ENCODE results near the gene COMMD7.
"Not testable (repeated sequence)": the region's sequence is repeated elsewhere in the genome, so short reads cannot be mapped to it uniquely, and the experiment has no call there.

Gene COMMD7

GRCh38 chr20:32729334-32729733 is 13.9 kb downstream of the COMMD7 start:
- DNase-seq (ENCODE audit: low read depth in 2 of 2, low spot score in 1 of 2): not testable (repeated sequence)

- not testable (repeated sequence) for DNase-seq (ENCODE audit: low read depth in 2 of 2, low spot score in 1 of 2)
Observed at GRCh38 chr20:32728435-32728834, 14.8 kb downstream of the COMMD7 start.

GRCh38 chr20:32727683-32728082 is 15.6 kb downstream of the COMMD7 start:
- DNase-seq (ENCODE audit: low read depth in 2 of 2, low spot score in 1 of 2): no peak

DNA sequence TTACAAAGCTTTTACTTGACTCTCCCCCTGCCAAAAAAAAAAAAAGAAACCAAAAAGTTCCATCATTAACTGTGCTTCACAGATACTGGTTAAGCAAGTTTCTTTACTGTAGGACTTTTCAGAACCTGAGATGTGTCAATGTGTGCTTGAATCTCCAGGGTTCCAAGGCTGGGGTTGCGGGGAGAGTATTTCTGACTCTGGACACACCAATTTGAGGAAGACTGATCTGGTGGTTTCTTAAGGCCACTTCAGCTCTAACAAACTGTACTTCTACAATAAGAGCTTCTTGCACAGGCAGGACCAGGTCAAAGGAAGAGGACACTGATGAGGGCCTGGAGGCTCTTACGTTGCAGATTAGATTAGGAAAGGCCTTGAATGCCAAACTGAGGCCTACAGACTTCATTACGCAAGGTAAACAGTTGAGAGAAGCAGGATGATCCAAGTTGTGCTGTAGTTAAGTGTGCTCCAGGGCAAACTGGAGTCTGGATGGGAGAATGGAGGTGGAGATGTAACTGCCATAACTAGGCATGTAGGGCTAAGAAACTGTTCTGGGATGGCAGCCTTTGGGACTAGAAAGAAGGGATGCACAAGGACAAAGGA is 24.4 kb downstream of the COMMD7 start:
- no peak for DNase-seq (ENCODE audit: low read depth in 2 of 2, low spot score in 1 of 2)

GRCh38 chr20:32711346-32711745 is 31.9 kb downstream of the COMMD7 start:
- no peak for DNase-seq (ENCODE audit: low read depth in 2 of 2, low spot score in 1 of 2)

GRCh38 chr20:32709632-32710121 is 33.6 kb downstream of the COMMD7 start:
- DNase-seq (ENCODE audit: low read depth in 2 of 2, low spot score in 1 of 2): no peak

DNA sequence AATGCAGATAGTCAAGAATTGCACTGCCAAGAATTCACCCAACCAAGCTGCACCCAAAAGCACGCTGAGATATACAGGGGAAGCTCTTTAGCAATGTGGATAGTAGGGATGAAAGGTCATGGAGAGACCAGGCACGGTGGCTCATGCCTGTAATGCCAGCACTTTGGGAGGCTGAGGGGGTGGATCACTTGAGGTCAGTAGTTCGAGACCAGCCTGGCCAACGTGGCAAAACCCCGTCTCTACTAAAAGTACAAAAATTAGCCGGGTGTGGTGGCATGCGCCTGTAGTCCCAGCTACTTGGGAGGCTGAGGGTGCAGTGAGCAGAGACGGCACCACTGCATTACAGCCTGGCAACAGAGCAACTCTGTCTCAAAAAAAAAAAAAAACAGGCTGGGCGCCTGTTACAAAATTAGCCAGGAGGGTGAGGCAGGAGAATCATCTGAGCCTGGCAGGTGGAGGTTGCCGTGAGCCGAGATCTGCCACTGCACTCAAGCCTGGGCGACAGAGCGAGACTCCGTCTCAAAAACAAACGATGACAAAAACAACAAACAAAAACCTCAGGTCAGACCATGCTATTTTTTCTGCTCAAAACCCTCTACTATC is 34.1 kb downstream of the COMMD7 start:
- not testable (repeated sequence) for DNase-seq (ENCODE audit: low read depth in 2 of 2, low spot score in 1 of 2)

DNA sequence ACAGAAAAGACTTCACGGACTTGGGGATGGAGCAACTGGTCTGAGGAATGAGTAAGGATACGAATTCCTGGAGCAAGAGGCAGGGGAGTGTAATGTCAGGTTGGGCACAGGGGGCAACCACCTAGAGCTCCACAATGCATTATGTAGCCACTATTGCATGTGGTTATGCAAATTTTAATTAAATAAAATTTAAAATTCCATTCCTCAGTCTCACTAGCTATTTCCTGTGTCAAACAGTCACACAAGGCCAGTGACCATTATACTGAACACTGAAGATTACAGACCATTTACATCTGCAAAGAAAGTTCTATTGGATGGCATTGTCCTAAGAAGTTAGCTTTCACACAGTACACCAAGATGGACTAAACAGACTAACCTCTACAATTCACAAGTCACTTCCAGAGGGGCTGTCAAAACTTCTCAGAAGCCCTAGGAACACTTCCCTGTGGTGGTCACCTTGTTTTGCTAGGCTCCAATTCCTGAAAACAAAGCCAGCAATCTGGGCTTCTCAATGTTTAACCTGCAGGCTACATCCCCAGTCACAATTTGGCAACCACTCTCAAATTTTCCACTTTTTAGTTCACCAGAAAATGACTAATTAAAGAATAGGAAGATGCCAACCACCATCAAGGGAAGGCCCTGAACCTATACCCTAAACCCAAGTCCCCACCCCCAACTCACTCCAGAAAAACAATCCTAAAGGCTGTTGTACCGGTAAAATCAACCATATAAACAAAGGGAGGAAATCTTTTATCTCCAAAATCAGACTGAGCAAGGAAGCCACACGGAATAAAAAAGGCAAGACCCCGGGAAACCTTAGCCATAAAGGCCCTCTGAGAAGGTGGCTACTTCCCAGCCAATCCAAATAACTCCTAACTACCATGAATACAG is 35.3 kb downstream of the COMMD7 start:
- no peak for DNase-seq (ENCODE audit: low read depth in 2 of 2, low spot score in 1 of 2)

DNA sequence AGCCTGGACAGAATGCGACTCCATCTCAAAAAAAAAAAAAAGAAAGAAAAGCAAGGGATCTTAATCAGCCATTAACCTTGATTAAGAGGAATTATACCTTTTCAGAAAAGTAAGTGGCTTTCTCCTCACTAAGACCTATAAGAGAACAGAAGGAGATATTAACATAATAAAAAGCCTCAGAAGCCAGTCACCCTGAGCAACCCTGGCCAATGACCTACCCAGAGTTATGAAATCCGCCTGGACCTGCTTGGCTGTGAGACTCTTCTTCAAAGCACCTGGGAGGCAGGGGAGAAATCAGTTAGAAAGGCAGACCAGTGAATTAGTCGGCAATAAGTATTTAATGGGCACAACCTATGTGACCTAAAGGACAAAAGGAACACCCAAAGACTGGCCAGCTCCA is 36.8 kb downstream of the COMMD7 start:
- no peak for DNase-seq (ENCODE audit: low read depth in 2 of 2, low spot score in 1 of 2)

DNA sequence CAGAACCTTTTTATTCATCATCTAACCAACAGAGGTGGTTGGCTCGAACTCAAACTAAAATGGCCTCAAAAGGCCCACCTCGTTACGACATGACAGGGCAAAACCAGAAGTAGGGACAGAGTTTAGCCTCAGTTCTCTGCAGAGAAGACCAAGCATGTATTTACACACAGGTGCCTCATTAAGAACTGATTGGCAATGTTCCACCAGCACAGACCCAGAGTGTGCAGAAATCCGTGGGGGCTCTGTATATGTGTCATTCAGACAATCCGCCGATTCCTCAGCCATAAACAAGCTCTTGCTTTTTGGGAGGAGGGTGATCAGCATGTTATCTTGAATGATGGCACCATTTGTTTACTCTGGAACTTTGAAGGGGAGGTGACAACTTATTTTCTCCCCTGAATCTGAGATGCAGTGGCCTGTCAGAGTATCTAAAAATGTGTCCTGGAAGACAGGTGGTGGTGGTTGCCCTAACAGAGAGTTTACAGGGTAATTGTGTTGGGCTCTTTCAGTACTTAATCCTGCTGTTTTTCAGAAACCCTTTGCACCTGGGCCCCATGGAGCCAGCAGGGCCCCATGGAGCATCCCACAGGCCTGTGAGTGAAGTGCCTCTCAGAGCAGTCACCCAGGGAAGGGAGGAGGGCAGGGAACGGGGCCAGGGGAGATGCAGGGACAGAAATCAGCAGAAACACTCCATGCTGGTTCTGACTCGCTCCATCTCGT is 40.4 kb downstream of the COMMD7 start:
- no peak for DNase-seq (ENCODE audit: low read depth in 2 of 2, low spot score in 1 of 2)

- no peak for DNase-seq (ENCODE audit: low read depth in 2 of 2, low spot score in 1 of 2)
Observed at GRCh38 chr20:32697608-32698007, 45.7 kb downstream of the COMMD7 start.

DNA sequence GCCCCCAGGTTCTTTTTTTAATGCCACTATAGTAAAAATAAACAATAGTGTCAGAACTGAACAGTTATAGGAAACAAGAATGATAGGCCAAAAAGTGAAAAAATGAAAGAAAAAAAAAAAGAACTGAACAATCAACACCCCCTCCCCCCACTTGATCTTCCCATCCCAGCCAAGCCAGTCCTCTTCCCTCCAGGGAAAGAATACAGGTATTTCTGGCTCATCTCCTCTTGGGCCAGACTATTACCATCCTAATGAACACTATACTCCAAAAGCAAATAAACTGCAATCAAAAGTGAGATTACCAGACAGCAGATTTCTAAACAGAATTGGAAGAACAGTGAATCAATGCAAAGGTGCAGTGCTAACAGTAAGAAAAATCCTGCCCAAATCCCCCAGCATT is 48.2 kb downstream of the COMMD7 start:
- DNase-seq (ENCODE audit: low read depth in 2 of 2, low spot score in 1 of 2): no peak

- not testable (repeated sequence) for DNase-seq (ENCODE audit: low read depth in 2 of 2, low spot score in 1 of 2)
Observed at GRCh38 chr20:32688966-32689365, 54.3 kb downstream of the COMMD7 start.

DNA sequence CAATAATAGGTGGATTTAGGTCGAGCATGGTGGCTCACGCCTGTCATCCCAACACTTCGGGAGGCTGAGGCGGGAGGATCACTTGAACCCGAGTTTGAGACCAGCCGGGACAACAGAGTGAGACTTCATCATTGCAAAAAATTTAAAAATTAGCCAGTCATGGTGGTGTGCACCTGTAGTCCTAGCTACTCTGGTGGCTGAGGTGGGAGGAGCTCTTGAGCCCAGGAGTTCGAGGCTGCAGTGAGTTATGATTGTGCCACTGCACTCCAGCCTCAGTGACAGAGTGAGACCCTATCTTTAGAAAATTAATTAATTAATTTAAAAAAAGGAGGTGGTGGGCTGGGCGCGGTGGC is 56.1 kb downstream of the COMMD7 start:
- DNase-seq (ENCODE audit: low read depth in 2 of 2, low spot score in 1 of 2): no peak

GRCh38 chr20:32686530-32687179 is 56.6 kb downstream of the COMMD7 start:
- no peak for DNase-seq (ENCODE audit: low read depth in 2 of 2, low spot score in 1 of 2)

DNA sequence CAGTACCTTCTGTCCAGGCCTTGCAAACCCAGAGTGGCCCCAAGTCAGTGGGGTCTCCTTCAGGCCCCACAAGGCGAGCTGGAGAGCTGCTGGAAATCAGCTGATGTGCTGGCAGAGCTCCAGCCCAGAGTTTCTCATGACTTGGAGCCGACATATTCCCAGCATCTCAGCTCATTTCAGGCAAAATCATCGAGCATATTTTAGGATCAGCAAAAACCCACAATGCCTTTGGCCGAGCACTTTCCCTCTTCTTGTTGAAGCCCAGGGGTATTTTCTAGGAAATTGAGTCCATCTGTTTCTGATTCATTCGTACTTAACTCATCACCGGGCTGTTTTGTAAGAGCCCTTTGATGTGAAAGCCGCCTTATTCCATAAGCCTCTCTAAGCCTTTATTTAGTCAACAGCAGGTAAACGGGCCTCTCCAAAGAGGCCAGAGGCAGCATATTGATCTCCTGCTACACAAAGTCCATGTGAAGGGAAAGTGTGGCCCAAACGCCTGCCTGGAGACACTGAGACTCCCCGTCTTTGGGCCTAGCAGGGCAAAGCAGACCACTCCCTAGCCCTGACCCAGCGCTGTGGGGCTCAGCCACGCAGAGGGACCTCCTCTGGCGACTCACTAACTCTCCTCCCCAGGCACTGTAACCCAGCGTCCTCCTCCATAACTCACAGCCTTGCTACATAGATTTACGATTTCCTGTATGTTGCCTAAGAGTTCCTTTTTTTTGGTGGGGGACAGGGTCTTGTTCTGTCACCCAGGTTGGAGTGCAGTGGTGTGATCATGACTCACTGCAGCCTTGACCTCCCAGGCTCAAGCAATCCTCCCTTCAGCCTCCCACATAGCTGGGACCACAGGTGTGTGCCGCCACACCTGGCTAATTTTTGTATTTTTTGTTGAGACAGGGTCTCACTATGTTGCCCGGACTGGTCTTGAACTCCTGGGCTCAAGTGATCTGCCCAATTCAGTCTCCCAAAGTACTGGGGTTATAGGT is 57.4 kb downstream of the COMMD7 start:
- no peak for DNase-seq (ENCODE audit: low read depth in 2 of 2, low spot score in 1 of 2)

- no peak for DNase-seq (ENCODE audit: low read depth in 2 of 2, low spot score in 1 of 2)
Observed at GRCh38 chr20:32682508-32682987, 60.7 kb downstream of the COMMD7 start.

DNA sequence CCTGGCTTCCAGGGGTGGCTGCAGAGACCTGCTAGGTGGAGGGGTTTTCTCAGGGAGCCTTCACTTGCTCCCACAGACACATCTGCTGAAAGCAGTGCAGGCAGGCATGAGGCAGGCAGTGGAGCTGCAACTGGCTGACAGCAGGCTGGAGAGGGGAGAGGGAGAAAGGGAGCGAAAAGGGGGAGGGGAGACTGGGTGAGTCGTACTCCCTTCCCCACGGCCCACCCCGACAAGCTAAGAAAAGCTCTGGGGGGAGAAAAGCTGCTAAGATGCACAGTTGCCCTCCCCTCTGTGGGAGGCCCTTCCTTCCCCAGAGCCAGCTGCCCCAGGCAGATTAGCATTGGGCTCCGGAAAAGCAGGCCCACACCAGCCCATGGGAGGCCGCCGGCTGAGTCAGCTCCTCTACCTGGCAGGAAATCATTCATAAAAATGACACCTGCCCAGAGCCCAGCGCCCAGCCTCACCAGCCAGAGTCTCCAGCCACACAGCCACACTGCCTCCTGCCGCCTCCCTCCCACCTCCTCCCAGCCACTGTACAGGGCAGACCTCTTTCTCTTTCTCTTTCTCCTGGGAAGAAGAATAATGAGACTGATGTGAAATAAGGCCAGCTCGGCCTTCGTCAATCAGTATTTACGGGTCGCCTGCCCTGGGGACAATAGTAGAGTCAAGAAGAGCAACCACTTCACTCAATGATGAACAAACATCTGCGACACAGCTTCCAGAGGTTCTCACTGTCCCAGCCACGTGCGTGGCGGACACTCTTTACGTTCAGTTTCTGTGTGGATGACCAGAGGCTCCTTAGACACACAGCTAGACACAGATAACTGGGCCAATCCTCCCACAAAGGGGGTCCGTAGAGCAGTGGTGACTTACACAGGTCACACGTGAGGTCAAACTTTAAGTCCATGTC is 61.8 kb downstream of the COMMD7 start:
- no peak for DNase-seq (ENCODE audit: low read depth in 2 of 2, low spot score in 1 of 2)

Data from stimulated activated CD8-positive, alpha-beta memory T cell treated with anti-CD3 and anti-CD28 coated beads, Interleukin-4, amount 100 ng/mL, for 4 hours (primary cell).